Subcutaneous abdominal adipose tissue (tissue), 5 donors: ENCODE data around the gene SFXN4.
A peak's percentile ranks its signal among the peaks of the same experiment; 100 is the strongest.

ENCODE experiments used
- H3K27ac ChIP-seq: one replicate; pipeline ENCODE4 v1.7.0; 2013; ENCODE audit warnings: low read depth, mild to moderate bottlenecking, inconsistent platforms, low read length, moderate library complexity
- H3K27me3 ChIP-seq, 5 donors: one replicate each; pipeline ENCODE4 v1.7.0; 2013; ENCODE audit warnings: low read length in 5 of 5, inconsistent platforms in 1 of 5; ENCODE audit not compliant: control insufficient read depth in 5 of 5, insufficient read depth in 4 of 5
- H3K36me3 ChIP-seq, 5 donors: one replicate each; pipeline ENCODE4 v1.7.0; 2013; ENCODE audit warnings: low read length in 5 of 5; ENCODE audit not compliant: control insufficient read depth in 5 of 5, insufficient read depth in 5 of 5
- H3K4me1 ChIP-seq, 5 donors: one replicate each; pipeline ENCODE4 v1.7.0; 2013; ENCODE audit warnings: low read length in 5 of 5, mild to moderate bottlenecking in 3 of 5, moderate library complexity in 1 of 5; ENCODE audit not compliant: control insufficient read depth in 5 of 5, insufficient read depth in 5 of 5
- H3K4me3 ChIP-seq, 5 donors: one replicate each; pipeline ENCODE4 v1.7.0; 2013; ENCODE audit warnings: low read length in 5 of 5, low read depth in 1 of 5
- H3K9ac ChIP-seq, 5 donors: one replicate each; pipeline ENCODE4 v1.7.0; 2013; ENCODE audit warnings: low read length in 5 of 5, mild to moderate bottlenecking in 4 of 5, moderate library complexity in 3 of 5
- H3K9me3 ChIP-seq, 5 donors: one replicate each; pipeline ENCODE4 v1.7.0; 2013; ENCODE audit warnings: low read length in 5 of 5; ENCODE audit not compliant: control insufficient read depth in 5 of 5
- donor health status: healthy.
- donor health status: healthy.
- donor health status: healthy.
- donor health status: healthy.
- donor health status: healthy.

The SFXN4 gene

GRCh38 chr10:119165171-119166117, at the start of gene SFXN4:
SFXN4 (minus strand) TSS chr10:119165714; CDS start chr10:119165647, 67 bp downstream.
- H3K36me3 ChIP-seq, result peaks cover 13 to 49% (median 29%) of the 10 kb centered on the region in 5 donors
- H3K27ac ChIP-seq, result peak within 1 kb of the TSS; percentile 86
- H3K9me3 ChIP-seq, result no peaks in the 10 kb centered on the region
- peak within 1 kb of the TSS; percentile 81 to 92 (median 86) for H3K4me3 ChIP-seq
- no peaks in the 10 kb centered on the region for H3K27me3 ChIP-seq
- peak within 1 kb of the TSS; percentile 68 to 96 (median 89) for H3K9ac ChIP-seq
- peaks cover 6 to 21% (median 20%) of the 10 kb centered on the region in 5 donors for H3K4me1 ChIP-seq

- Histone ChIP-seq H3K4me1 (peaks cover 2 to 52% (median 44%) of the 10 kb centered on the region in 5 donors), H3K4me3 (peak overlapping the region in 1 of 5 donors; percentile 34), H3K27ac (peak overlapping the region; percentile 13), H3K9ac (peak overlapping the region in 2 of 5 donors; percentile 8 to 30), H3K27me3 (peaks cover 0 to 3% (median 0%) of the 10 kb centered on the region in 5 donors), H3K9me3 (no peaks in the 10 kb centered on the region), H3K36me3 (peaks cover 0 to 3% (median 0%) of the 10 kb centered on the region in 5 donors)
Observed at GRCh38 chr10:119211625-119212441, 46.3 kb upstream of the SFXN4 start.

- Histone ChIP-seq H3K9me3 (no peaks in the 10 kb centered on the region), H3K9ac (peak overlapping the region in 1 of 5 donors; percentile 30), H3K36me3 (peaks cover 0 to 3% (median 0%) of the 10 kb centered on the region in 5 donors), H3K27me3 (peaks cover 0 to 3% (median 0%) of the 10 kb centered on the region in 5 donors), H3K4me3 (no peak overlapping the region), H3K27ac (peak overlapping the region; percentile 13), H3K4me1 (peaks cover 2 to 57% (median 48%) of the 10 kb centered on the region in 5 donors)
Observed at GRCh38 chr10:119211176-119211575, 45.7 kb upstream of the SFXN4 start.

GRCh38 chr10:119210633-119211032, 45.1 kb upstream of the SFXN4 start:
- H3K4me1 ChIP-seq, result peaks cover 4 to 62% (median 53%) of the 10 kb centered on the region in 5 donors
- H3K4me3 ChIP-seq, result no peak overlapping the region
- peaks cover 0 to 3% (median 0%) of the 10 kb centered on the region in 5 donors for H3K27me3 ChIP-seq
- peaks cover 0 to 3% (median 0%) of the 10 kb centered on the region in 5 donors for H3K36me3 ChIP-seq
- H3K9me3 ChIP-seq, result no peaks in the 10 kb centered on the region
- no peak overlapping the region for H3K9ac ChIP-seq
- peak overlapping the region; percentile 13 for H3K27ac ChIP-seq

- Histone ChIP-seq H3K4me1 (peaks cover 4 to 58% (median 53%) of the 10 kb centered on the region in 5 donors), H3K9ac (peak overlapping the region in 3 of 5 donors; percentile 13 to 77 (median 42)), H3K9me3 (no peaks in the 10 kb centered on the region), H3K27me3 (peaks cover 0 to 3% (median 0%) of the 10 kb centered on the region in 5 donors), H3K27ac (peak overlapping the region; percentile 84), H3K36me3 (peaks cover 0 to 3% (median 0%) of the 10 kb centered on the region in 5 donors), H3K4me3 (peak overlapping the region in 4 of 5 donors; percentile 86 to 96 (median 90))
Observed at GRCh38 chr10:119209736-119210355, 44.3 kb upstream of the SFXN4 start.

GRCh38 chr10:119209035-119209735, 43.7 kb upstream of the SFXN4 start:
- peak overlapping the region in 4 of 5 donors; percentile 68 to 77 (median 74) for H3K9ac ChIP-seq
- H3K9me3 ChIP-seq, result no peaks in the 10 kb centered on the region
- peaks cover 0 to 3% (median 0%) of the 10 kb centered on the region in 5 donors for H3K36me3 ChIP-seq
- peaks cover 0 to 3% (median 0%) of the 10 kb centered on the region in 5 donors for H3K27me3 ChIP-seq
- peak overlapping the region; percentile 81 to 96 (median 89) for H3K4me3 ChIP-seq
- peak overlapping the region; percentile 84 for H3K27ac ChIP-seq
- peaks cover 4 to 57% (median 53%) of the 10 kb centered on the region in 5 donors for H3K4me1 ChIP-seq

GRCh38 chr10:119208553-119208940, 43.0 kb upstream of the SFXN4 start:
- peaks cover 0 to 3% (median 0%) of the 10 kb centered on the region in 5 donors for H3K36me3 ChIP-seq
- H3K27ac ChIP-seq, result peak overlapping the region; percentile 84
- H3K9ac ChIP-seq, result peak overlapping the region in 3 of 5 donors; percentile 70 to 77 (median 77)
- peaks cover 0 to 3% (median 0%) of the 10 kb centered on the region in 5 donors for H3K27me3 ChIP-seq
- H3K9me3 ChIP-seq, result no peaks in the 10 kb centered on the region
- peaks cover 4 to 56% (median 50%) of the 10 kb centered on the region in 5 donors for H3K4me1 ChIP-seq
- peak overlapping the region; percentile 81 to 96 (median 89) for H3K4me3 ChIP-seq

- H3K27me3 ChIP-seq, result peaks cover 0 to 3% (median 0%) of the 10 kb centered on the region in 5 donors
- H3K9ac ChIP-seq, result peak overlapping the region in 4 of 5 donors; percentile 68 to 77 (median 74)
- peak overlapping the region; percentile 81 to 96 (median 89) for H3K4me3 ChIP-seq
- H3K36me3 ChIP-seq, result peaks cover 0 to 2% (median 0%) of the 10 kb centered on the region in 5 donors
- no peaks in the 10 kb centered on the region for H3K9me3 ChIP-seq
- H3K27ac ChIP-seq, result peak overlapping the region; percentile 84
- H3K4me1 ChIP-seq, result peaks cover 4 to 58% (median 48%) of the 10 kb centered on the region in 5 donors
Observed at GRCh38 chr10:119207713-119208552, 42.4 kb upstream of the SFXN4 start.
